IMR-90 (cell line): ENCODE measurements around the gene FMNL3. TPM values are rescaled to one million over a fixed set of nuclear protein-coding genes. Genes with fewer than 3 reads are reported as not detected.

Experiments used
- ATAC-seq: fragments of 200-7000 bp; cut with Tn5 transposase; 2 replicates; pipeline ENCODE4 v1.9.1; 2020; ENCODE audit warnings: low read depth, mild to moderate bottlenecking, moderate library complexity
- BruUV-seq: library from RNA; stranded (reverse); fragments of 400-500 nt; replicated peaks from 2 replicates; lab custom pipeline; 2021; lab: Mats Ljungman, UMichigan
- CTCF ChIA-PET: fragments of 300-600 bp; formaldehyde crosslinking; extraction: SDS; loops from one replicate; lab custom pipeline; 2021; ENCODE audit warnings: antibody characterized with exemption; lab: Yijun Ruan, JAX
- POLR2A ChIA-PET: fragments of 300-600 bp; sonication (Branson Sonifier 250); formaldehyde crosslinking; loops from one replicate; lab custom pipeline; 2022; ENCODE audit warnings: antibody characterized with exemption; ENCODE audit not compliant: unreplicated experiment; lab: Charles Lee
- DNase-seq: peaks from one replicate; pipeline ENCODE4 v3.0.0; 2013
- H2AFZ ChIP-seq: replicated peaks from 2 replicates; pipeline ENCODE3; 2013; ENCODE audit warnings: low read length, mild to moderate bottlenecking; ENCODE audit not compliant: poor library complexity
- H2AK5ac ChIP-seq: 2 replicates; pipeline ENCODE4 v1.6.1; 2013; ENCODE audit warnings: low read depth, low read length, inconsistent platforms
- H2AK9ac ChIP-seq: replicated peaks from 2 replicates; pipeline ENCODE3; 2013; ENCODE audit warnings: mild to moderate bottlenecking, low read depth, low read length, moderate library complexity; ENCODE audit not compliant: poor library complexity
- H2BK120ac ChIP-seq: 2 replicates; pipeline ENCODE4 v1.6.1; 2013; ENCODE audit warnings: low read depth, low read length, inconsistent platforms
- H2BK15ac ChIP-seq: 3 replicates; pipeline ENCODE4 v1.6.1; 2013; ENCODE audit warnings: low read depth, low read length, inconsistent platforms
- H2BK20ac ChIP-seq: 2 replicates; pipeline ENCODE4 v1.6.1; 2013; ENCODE audit warnings: low read depth, mild to moderate bottlenecking, inconsistent platforms, low read length, moderate library complexity
- H2BK5ac ChIP-seq: 2 replicates; pipeline ENCODE4 v1.6.1; 2013; ENCODE audit warnings: mild to moderate bottlenecking, low read depth, low read length, inconsistent platforms; ENCODE audit not compliant: poor library complexity, severe bottlenecking
- H3K14ac ChIP-seq: replicated peaks from 2 replicates; pipeline ENCODE4 v1.6.1; 2013; ENCODE audit warnings: low read depth, low read length, inconsistent platforms
- H3K18ac ChIP-seq: 2 replicates; pipeline ENCODE4 v1.6.1; 2013; ENCODE audit warnings: low read depth, low read length, control low read depth
- H3K23ac ChIP-seq: 2 replicates; pipeline ENCODE4 v1.6.1; 2013; ENCODE audit warnings: low read depth, low read length, inconsistent platforms
- H3K27ac ChIP-seq: 2 replicates; pipeline ENCODE4 v1.5.1; 2013; ENCODE audit warnings: mild to moderate bottlenecking, control low read depth, low read length; ENCODE audit not compliant: insufficient read depth
- H3K27me3 ChIP-seq: 2 replicates; pipeline ENCODE4 v1.6.1; 2013; ENCODE audit warnings: low read length; ENCODE audit not compliant: control insufficient read depth, insufficient read depth
- H3K36me3 ChIP-seq: 2 replicates; pipeline ENCODE4 v1.6.1; 2013; ENCODE audit warnings: low read length, mixed read lengths; ENCODE audit not compliant: control insufficient read depth, insufficient read depth
- H3K4ac ChIP-seq: 2 replicates; pipeline ENCODE4 v1.6.1; 2013; ENCODE audit warnings: low read depth, low read length, inconsistent platforms
- H3K4me1 ChIP-seq: 2 replicates; pipeline ENCODE4 v1.6.1; 2013; ENCODE audit warnings: low read length, mixed read lengths; ENCODE audit not compliant: control insufficient read depth, insufficient read depth
- H3K4me2 ChIP-seq: 2 replicates; pipeline ENCODE4 v1.6.1; 2013; ENCODE audit warnings: low read depth, mild to moderate bottlenecking, control low read depth, low read length, moderate library complexity
- H3K4me3 ChIP-seq: 2 replicates; pipeline ENCODE4 v1.5.1; 2013; ENCODE audit warnings: low read depth, mild to moderate bottlenecking, control low read depth, low read length, moderate library complexity; ENCODE audit not compliant: insufficient read depth
- H3K56ac ChIP-seq: 2 replicates; pipeline ENCODE4 v1.6.1; 2013; ENCODE audit warnings: low read length, inconsistent platforms; ENCODE audit not compliant: insufficient read depth; ENCODE audit errors: extremely low read depth
- H3K79me1 ChIP-seq, 2 experiments: 2 replicates each; pipeline ENCODE4 v1.6.1; 2013; ENCODE audit warnings: low read length in 2 of 2, inconsistent platforms in 1 of 2, low read depth in 1 of 2
- H3K9ac ChIP-seq: 2 replicates; pipeline ENCODE4 v1.6.1; 2013; ENCODE audit warnings: low read depth, low read length, control low read depth
- H3K9me1 ChIP-seq: 2 replicates; pipeline ENCODE4 v1.6.1; 2013; ENCODE audit warnings: low read length, inconsistent platforms; ENCODE audit not compliant: insufficient read depth
- H3K9me3 ChIP-seq: 2 replicates; pipeline ENCODE4 v1.6.1; 2013; ENCODE audit warnings: low read length; ENCODE audit not compliant: control insufficient read depth, insufficient read depth
- H4K20me1 ChIP-seq: 2 replicates; pipeline ENCODE4 v1.6.1; 2013; ENCODE audit warnings: low read length, inconsistent platforms; ENCODE audit not compliant: insufficient read depth
- H4K5ac ChIP-seq: 2 replicates; pipeline ENCODE4 v1.6.1; 2013; ENCODE audit warnings: mild to moderate bottlenecking, low read depth, low read length, control low read depth
- H4K8ac ChIP-seq, 2 experiments: 2 replicates each; pipeline ENCODE4 v1.6.1; 2013; ENCODE audit warnings: low read depth in 2 of 2, low read length in 2 of 2, control low read depth in 1 of 2, inconsistent platforms in 1 of 2
- H4K91ac ChIP-seq: 2 replicates; pipeline ENCODE4 v1.6.1; 2013; ENCODE audit warnings: low read depth, low read length, inconsistent platforms; ENCODE audit not compliant: insufficient read depth
- CHD1 ChIP-seq: IDR thresholded peaks from 2 replicates; pipeline ENCODE4 v1.6.1; 2012; ENCODE audit warnings: low read depth, low read length, improper control_type of control experiment
- MAZ ChIP-seq: IDR thresholded peaks from 2 replicates; pipeline ENCODE4 v1.6.1; 2012; ENCODE audit warnings: low read depth, mild to moderate bottlenecking, low read length, improper control_type of control experiment, moderate library complexity, borderline replicate concordance
- RAD21 ChIP-seq: IDR thresholded peaks from 2 replicates; pipeline ENCODE4 v1.6.1; 2012; ENCODE audit warnings: low read length, improper control_type of control experiment
- WGBS, 2 experiments: methylation state at CpG; one replicate each; pipeline versions ENCODE4 v1.1.5 to v1.1.7; 2013; ENCODE audit warnings: missing lambda C conversion rate in 2 of 2; ENCODE audit not compliant: insufficient read length in 1 of 2; ENCODE audit errors: extremely low coverage in 2 of 2; 5-methylcytosine and 5-hydroxymethylcytosine counted together
- dilution Hi-C: fragments of 300-500 bp; cut with HindIII; formaldehyde crosslinking; loops from one replicate; pipeline ENCODE4 v1.14.3; 2018; ENCODE audit warnings: low sequenced_read_pairs; ENCODE audit not compliant: unreplicated experiment
- in situ Hi-C: fragments of 300-500 bp; cut with MboI; formaldehyde crosslinking; loops from 3 replicates; pipeline ENCODE4 v1.14.3; 2019; ENCODE audit warnings: low sequenced_read_pairs, inconsistent platforms, mixed read lengths
- intact Hi-C: fragments of 100-400 bp; cut with micrococcal nuclease; formaldehyde crosslinking; loops from 2 replicates; pipeline ENCODE4 v1.10.0; 2022
- polyA plus RNA-seq, 3 experiments: library from polyadenylated mRNA; depleted of rRNA; stranded (reverse); fragments of >200 nt; gene quantifications; 2 replicates each; pipeline ENCODE4 v1.2.3, GENCODE V29; 2012; ENCODE audit warnings: low replicate concordance in 1 of 3
- total RNA-seq: library from RNA; depleted of rRNA; stranded (reverse); fragments of >200 nt; gene quantifications from 2 replicates; pipeline ENCODE4 v1.2.3, GENCODE V29; 2012

FMNL3 gene
- total and polyA plus RNA-seq, 2 of the 4 experiments (the other 2 are of a cell fraction), result 16.3 to 36.4 TPM

- no peak overlapping the region for H4K91ac ChIP-seq
- H3K27ac ChIP-seq, result no peak overlapping the region
- H3K18ac ChIP-seq, result no peak overlapping the region
- H3K14ac ChIP-seq, result no peak overlapping the region
- H3K56ac ChIP-seq, result no peak overlapping the region
- DNase-seq, result no peak
- H2AK9ac ChIP-seq, result no peak overlapping the region
- peaks cover 0 to 3% of the 10 kb centered on the region in 2 experiments; a peak in 2 of 4 replicates for H3K79me1 ChIP-seq
- in situ Hi-C loops (no loop called here), dilution Hi-C loops (no loop called here), intact Hi-C loops (no loop called here)
- H3K4me2 ChIP-seq, result no peak overlapping the region
- BruUV-seq, result no TSS peak
- H2BK120ac ChIP-seq, result no peak overlapping the region
- ChIA-PET POLR2A (no interaction called here), CTCF (no interaction called here)
- peaks cover 19% of the 10 kb centered on the region for H3K36me3 ChIP-seq
- H2BK5ac ChIP-seq, result no peak overlapping the region
- ATAC-seq, result no peak
- 0 out of 2 replicates have a peak, but pooled peaks cover 3% of the 10 kb centered on the region for H3K4me1 ChIP-seq
- no peak overlapping the region for H3K4ac ChIP-seq
- no peak overlapping the region for H3K4me3 ChIP-seq
- no peaks in the 10 kb centered on the region for H4K20me1 ChIP-seq
- H4K5ac ChIP-seq, result no peak overlapping the region
- H4K8ac ChIP-seq, result no peak overlapping the region
- 0 out of 2 replicates have a peak, but pooled peaks cover 3% of the 10 kb centered on the region for H3K9me1 ChIP-seq
- no peak for TF ChIP-seq CHD1
- TF ChIP-seq MAZ, result no peak
- TF ChIP-seq RAD21, result no peak
- H3K9ac ChIP-seq, result no peak overlapping the region
- H3K23ac ChIP-seq, result no peak overlapping the region
- no peak overlapping the region for H2AFZ ChIP-seq
- no peak overlapping the region for H2AK5ac ChIP-seq
- no peak overlapping the region for H2BK20ac ChIP-seq
- H2BK15ac ChIP-seq, result no peak overlapping the region
- H3K27me3 ChIP-seq, result no peaks in the 10 kb centered on the region
- H3K9me3 ChIP-seq, result no peaks in the 10 kb centered on the region
- WGBS, 2 experiments, result 100% methylated on average over 3 of the region's 6 CpGs; no CpG with 5 or more reads in 1 of the 2 experiments
These were observed 75.8 kb downstream of the FMNL3 start for GRCh38 chr12:49631336-49631907.
